NCI-H1436 treated with DMSO at 0.1 percent for 48 hours (cell line): ENCODE data around the gene BAIAP2.

Source experiments
- DNase-seq: peaks from one replicate; lab custom pipeline; 2025; lab: John Stamatoyannopoulos, UW

Gene BAIAP2

DNA sequence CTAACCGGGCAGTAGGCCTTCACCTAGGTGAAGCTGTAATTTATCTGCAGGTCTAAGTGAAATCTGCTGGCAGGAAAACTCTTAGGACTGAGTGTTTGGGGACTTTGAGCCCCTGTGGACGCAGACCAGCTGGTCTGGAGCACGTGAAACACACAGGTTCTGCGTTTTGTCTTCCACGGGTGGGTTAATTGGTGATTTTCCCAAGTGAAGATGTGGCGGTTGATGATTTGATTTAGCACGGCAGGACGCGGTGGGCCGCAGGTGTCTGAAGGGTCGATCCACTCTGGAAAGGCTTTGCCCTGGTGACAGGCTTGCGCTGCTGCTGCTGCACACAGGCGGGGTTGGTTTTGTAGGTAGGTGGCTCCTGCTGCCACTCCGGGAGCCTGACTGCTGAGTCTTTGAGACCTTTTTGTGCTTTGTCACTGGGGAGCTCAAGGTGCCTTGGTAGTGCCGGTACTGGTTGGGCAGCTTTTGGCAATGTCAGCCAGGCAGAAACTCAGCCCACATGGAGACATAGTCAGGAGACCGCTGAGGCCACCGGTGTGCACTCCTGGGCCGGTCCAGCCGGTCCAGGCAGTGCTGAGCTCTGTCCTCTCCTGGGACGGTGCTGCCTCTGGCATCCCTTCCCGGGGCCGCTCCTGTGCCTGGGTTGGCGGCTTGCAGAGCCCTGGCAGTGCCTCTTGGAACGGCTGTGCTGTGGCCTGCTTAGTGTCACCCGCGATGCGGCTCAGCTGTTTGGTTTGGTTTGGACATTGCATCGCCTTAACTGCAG is 2.3 kb downstream of the BAIAP2 start:
- no peak for DNase-seq

DNA sequence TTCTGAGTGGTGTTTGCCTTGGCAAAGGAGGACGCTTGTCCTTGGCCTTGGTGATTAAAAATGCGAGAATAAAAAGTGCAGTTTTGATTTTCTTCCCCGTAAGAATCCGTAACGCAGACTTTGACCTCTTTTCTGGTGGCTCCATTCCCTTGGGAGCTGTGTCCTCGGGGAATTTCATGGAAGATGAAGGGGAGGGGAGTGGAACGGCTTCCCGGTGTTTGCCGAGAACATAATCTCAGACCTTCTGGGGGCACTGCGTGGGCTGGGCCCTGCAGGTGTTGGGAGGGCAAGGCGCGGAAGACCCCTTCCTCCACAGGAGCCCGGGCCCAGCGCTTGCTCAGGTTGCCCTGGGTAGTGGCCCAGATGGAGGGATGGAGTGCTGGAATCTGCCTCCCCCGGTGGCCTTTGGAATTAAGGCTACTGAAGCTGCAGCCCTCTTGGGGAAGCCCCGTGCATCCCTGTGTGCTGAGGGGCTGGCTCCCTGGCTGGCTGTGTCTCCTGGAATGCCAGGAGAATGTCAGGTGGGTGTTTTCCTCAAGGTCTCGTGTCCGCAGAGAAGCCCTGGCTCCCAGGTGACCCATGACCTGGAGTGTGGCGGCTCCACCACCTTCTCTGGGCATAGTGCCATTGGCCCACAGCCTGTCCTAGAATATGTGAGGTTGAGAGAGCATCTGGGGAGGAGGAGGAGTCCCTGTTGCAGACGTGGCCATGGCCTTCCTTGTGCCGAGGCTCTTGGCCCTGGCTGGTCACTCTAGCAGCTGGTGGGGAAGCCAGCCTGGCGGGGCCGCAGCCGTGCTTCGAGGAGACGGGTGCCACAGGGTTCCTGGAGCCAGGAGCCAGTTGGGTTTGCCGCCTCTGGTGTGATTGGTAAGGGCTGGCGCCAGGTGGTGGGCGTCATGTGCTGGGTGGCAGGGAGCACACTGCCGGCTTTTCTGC is 3.1 kb downstream of the BAIAP2 start:
- no peak for DNase-seq

DNA sequence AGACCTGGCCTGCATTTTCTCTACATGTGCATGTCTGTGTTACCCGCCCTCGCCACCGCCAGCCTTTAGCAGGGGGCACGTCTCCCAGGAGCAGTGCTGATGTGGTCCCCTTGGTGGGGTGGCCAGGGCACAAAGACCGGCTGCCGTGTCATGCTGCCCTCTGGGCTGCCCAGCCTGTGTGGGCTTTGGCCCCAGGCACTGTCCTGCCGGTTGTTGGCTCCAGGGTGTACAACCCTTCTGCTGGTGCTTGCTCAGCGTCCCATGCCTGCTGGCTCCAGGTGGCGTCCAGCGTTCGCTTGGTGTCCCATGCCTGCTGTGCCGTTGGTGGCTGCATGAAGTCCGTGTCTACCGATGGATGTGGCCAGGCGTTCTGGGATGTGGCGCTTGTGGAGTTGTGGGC is 4.1 kb downstream of the BAIAP2 start:
- no peak for DNase-seq

DNA sequence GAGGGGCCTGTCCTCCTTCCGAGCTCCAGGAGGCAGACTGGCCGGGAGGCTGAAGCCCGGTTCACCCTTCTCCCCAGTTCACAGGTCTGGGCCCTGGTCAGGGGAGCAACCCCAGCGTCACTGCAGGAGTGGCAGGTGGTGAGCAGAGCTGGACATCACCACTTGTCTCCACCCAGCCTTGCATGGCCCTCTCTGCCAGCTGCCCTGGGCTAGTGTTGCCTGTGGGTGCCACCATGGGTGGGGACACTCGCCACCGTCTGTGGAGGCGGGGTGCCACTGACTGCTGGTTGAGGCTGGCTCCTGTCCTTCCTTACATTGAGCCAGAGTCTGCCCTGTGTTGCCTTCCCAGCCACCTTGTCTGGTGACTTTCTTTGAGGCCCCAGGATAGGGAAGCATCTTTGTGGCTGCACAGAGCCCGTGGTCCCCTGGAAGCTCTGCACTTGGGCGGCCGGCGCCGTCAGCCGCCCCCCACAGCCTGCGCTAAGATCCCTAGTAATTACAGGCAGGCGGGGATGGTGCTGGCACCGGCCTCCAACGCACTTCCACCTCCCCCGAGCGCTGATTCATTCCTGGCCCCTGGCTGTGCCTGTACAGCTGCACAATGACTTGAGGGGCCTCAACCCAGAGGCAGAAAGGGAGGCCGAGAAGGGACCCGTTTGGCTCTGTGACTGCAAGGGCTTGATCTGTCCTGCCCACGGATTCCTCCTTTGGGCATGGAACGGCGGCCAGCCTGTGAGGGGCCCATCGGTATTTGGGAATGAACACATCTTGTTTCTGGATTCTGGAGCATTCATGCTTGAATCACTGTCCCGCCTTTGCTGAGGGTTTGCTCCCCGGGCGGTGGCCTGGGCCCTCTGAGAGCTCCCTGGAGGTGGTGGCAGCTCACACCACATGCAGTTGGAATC is 5.2 kb downstream of the BAIAP2 start:
- DNase-seq = no peak

DNA sequence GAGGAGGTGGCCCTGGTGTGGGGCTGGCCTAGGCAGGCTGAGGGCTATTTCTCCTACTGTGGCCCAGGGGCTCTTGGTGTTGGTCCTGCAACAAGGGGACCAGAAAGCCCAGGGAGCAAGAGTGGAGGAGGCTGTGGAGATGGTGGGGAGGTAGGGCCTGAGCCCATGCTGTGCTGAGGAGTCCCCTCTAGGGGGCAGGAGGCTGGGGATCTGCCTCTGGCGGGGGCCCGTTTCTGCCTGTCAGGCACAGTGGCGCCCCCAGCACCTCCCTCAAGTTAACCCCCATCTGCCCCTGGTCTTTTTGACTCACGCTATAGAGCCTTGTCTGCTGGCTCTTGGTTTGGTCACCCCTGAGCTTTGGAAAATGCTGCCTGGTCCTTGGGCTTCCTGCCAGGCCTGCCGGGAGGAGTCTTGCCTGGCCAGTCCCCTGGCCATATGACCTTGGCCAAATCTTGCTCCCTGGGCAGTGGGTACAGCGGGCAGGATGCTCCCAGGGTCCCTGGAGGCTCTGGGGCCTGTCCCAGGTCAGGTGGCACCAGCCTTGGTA is 5.9 kb downstream of the BAIAP2 start:
- no peak for DNase-seq

DNA sequence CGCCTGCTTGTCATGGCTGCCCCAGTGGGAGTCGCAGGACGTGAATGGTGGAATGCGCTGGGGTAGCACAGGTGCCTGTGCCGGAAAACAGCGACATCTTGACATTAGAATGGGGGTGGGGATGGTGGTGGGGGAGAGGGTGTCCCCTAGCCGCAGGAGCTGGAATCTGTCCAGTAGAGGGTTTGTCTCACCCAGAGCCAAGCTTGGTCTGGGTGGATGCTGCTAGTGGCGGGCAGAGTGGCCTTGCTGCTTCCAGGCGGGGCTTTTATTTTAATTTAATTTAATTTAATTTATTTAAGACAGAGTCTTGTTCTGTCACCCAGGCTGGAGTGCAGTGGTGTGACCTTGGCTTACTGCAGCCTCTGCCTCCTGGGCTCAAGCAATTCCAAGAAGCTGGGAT is 7.7 kb downstream of the BAIAP2 start:
- no peak for DNase-seq

DNA sequence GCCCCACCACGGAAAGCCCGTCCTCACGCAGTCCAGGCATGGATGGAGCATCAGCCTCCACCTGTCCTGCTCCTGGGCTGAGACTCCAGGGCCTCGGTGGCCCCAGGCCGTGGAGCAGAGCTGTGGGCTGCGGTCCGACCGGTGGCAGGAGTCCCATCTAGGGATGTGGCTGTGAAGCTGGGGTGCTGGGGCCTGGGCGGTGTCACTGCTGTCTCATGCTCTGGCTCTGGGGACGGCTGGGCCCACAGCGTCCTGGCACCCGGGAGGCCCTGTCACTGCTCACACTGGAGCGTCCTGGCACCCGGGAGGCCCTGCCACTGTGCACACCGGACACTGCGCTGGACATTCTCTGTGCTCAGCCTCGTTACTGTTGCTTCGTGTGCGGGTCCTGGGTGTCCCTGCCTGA is 8.4 kb downstream of the BAIAP2 start:
- no peak for DNase-seq

DNA sequence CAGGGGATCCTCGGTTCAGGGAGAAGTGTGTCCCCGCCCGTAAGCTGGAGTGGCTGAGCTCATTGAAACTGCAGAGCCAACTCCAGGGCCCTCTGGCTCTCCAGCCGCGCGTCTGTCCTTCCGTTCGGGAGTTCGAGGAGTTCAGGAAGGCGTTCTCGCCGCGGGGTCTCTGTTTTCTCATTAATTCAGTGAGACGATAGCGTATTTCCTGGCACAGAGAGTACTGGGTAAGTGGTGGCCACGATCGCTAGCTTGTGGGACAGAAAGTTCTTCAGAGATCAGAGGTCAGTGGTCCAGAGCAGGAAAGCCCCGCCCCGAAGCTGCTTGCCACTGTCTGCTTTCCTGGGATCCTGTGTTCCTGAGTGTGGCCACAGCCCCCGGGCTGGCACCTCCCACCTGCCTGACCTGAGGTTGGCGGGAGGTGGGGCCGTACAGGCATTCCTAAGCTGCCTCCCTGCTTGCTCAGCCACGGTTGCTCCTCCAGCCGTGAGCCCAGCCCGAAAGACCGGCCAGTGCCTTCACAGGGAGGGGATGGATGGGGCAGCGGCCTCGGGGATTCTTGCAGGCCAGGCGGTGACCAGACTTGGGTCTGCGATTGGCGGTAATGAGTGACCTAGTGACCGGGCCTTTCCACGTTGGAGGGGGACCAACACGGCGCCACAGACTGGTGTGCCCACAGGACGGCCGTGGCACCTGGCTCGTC is 8.9 kb downstream of the BAIAP2 start:
- no peak for DNase-seq

DNA sequence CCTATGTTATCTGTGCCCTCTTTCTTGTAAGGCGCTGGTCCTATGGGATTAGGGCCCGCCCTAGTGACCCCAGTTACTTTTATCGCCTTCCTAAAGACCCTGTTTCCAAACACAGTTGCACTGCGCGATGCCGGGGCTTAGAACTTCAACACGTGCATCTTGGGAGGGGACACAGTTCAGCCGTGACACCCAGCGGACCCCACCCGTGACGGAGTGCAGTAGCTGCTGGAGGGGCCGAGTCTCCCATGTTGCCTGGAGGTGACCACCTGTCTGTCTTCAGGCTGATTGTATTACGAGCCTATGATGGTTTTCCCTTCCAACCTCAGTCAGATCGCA is 9.4 kb downstream of the BAIAP2 start:
- DNase-seq = no peak

DNA sequence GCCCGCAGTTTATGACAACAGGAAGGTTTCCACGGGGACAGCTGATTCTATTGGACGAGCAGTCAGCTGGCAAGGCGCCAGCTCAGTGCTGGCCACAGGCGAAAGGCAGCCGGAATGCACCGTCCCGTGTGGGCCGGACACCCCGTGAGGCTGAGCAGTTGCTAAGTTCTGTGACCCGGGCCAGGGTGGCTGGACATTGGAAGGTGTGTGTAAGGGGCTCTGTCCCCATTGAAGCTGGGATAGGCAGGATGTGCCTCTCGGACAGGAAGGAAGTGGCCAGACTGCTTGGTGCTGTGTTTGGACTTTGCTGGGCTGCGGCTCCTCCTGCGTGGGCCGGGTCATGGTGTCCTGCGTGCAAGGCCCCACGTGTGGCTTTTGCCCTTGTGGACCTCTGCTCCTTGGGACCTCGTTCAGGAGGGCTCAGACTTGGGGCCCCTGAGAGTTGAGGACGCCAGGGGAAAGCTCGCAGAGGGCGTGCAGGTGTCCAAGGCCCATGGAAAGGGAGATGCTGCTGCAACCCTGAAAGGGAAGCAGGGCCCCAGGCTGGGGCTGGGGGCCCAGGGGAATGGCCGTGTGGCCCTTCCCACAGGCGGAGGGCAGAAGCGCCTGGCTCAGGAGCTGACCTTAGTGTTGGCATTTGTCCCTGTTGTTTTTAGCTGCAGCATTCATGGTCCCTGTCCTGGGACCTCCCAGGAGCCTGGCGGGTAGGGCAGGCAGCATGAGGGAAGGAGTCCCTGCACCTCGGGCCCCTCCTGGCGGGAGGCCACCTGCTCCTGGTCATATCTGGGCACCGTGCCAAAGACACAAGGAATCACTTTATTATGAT is 10.0 kb downstream of the BAIAP2 start:
- DNase-seq = no peak

DNA sequence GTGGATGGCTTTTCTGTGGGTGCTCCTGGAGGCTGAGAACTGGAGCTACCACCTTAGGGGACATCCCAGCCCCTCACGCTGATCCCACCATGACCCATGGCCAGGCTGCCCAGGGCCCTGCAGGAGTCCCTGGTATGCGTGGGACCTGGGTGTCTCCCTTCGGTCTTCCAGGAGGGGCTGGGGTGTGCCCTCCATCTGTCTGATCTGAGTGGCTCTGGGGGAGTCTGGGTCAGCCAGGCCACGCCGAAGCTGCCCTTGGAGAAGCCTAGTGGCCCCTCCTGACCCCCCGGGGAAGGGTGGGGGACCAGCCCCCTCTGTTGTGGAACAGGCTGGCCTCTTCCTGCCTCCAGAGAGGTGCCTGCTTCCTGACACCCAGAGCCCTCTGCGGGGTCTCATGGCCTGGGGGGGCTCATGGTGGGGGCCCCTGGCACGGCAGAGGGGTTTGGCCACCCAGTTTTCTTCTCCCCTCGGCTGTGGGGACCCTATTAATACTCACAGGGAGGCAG is 10.7 kb downstream of the BAIAP2 start:
- DNase-seq = no peak

DNA sequence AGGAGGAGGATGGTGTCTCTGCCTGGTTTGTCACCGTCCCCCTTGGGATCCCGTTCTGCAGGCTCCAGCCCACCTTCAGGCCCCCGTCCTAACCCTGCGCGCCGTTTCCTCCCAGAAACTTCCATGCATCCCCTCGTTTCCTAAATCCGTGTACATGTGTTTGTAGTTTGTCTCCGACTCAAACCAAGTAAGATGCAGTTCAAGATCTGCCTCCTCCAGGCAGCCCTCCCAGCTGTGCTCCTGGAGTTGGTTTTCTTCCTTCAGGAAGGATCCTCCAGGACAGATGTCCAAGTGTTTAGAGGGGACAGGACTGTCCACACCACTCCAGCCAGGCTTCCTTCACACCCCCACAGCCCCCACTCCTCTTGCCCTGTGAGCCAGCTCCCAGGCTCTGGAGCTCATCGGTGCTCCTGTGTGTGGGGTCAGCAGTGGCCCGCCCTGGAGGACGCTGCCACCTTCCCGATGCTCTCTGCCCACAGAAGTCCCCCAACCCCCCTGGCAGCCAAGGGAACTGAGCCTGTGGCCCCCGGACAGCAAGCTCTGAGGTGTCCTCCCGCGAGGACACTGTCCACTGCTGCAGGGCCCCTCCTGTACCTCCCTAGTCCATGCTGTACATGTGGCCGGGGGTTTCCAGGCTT is 11.3 kb downstream of the BAIAP2 start:
- DNase-seq = no peak

DNA sequence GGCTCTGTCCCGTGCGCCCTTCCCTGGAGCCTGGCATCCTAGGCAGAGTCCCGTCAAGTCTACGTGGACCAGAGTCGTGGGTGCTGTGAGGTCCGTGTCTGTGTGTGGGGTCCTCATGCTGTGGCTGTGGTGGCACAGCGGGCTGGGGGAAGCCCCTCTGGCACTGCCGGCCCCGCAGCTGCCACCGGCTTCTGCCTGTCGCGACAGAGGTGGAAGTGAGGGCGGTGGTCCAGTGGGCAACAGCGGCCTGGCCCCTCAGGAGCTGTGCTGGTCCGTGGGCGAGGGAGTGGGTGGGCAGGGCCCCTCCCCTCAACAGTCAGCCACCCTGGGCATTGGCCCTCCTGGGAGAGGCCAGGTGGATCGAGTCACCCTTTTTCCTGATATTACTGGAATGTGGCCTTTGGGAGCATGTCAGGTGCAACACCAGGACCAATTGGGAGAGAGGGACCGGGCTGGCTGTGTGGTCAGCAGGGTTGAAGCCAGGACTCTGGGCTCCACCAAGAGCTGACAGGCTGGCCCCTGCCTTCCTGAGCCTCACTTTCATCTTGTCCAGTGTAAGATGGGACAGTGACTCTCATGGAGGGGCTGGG is 11.9 kb downstream of the BAIAP2 start:
- DNase-seq = no peak

DNA sequence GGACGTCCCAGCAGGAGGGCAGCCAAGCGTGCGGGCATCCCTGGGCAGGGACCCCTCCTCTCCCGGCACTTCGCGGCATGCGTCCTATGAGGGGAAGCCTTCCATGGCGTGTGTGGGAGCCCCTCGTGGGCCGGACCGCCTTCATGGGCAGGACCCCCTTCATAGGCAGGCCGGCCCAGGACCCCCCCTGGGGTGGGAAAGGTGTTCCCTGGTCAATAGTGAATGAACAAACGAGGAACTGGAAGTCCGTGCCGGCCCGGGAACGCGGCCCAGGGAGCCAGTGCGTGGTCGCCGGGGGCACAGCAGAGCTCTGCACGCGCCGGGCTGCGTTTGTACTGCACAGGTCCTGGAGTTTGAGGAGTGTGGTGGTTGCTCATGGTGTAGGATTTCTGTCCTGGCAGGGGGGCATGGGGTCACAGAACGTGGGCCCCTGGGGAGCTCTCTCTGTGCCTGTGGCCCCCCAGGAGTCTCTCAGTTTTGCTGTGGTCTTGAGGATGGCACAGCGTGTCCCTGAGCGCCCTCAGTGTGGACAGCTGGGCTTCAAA is 13.9 kb downstream of the BAIAP2 start:
- no peak for DNase-seq

DNA sequence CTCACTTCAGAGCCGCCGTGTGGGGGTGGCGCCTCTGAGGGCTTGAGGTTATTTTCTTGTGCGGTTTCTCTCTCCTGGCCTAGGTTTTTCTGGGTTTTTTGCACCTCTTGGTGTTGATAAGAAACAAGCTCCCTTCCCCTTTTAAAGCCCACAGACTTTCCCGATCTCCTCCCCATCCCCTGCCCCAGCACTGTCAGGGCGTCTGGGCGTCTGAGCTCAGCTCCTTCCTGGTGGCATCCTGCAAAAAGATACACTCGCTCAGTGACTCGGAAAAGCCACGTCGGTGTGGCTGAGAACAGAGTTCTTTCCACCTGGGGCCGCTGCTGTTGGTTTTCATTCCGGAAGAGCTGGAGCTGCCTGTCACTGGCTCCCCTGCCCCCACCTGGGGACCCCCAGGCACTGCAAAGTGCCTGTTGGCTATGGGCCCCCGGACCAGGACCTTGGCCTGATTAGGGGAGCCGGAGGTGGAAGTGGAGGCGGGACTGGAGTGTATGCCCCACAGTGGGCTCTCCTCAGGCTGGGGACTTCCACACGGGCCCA is 14.5 kb downstream of the BAIAP2 start:
- DNase-seq = no peak

DNA sequence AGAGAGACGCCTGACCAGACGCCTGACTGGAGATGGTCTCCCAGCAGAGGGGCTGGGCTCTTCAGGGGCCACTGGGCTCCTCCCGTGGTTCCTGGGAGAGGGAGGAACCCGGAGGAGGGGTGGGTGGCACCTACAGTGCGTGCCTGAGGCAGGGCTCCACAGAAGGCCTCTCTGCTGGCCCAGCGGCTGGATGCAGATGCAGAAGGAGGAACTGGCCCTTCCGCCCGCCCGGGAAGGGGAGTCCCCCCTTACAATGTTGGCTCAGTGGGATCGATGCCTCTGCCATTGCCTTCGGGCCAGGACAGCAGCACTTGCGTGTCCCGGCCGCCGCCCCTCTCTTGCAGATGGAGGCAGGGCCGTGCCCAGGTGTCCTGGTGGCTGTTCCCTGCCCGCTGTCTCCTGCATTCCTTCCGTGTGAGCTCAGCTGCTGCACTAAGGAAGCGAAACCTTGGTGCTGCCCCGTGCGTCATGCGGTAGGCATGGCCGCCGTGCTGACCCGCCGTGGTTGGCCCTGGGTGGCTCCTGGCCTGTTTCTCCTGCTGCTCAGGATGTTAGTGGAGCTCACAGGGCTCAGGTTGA is 15.1 kb downstream of the BAIAP2 start:
- no peak for DNase-seq

DNA sequence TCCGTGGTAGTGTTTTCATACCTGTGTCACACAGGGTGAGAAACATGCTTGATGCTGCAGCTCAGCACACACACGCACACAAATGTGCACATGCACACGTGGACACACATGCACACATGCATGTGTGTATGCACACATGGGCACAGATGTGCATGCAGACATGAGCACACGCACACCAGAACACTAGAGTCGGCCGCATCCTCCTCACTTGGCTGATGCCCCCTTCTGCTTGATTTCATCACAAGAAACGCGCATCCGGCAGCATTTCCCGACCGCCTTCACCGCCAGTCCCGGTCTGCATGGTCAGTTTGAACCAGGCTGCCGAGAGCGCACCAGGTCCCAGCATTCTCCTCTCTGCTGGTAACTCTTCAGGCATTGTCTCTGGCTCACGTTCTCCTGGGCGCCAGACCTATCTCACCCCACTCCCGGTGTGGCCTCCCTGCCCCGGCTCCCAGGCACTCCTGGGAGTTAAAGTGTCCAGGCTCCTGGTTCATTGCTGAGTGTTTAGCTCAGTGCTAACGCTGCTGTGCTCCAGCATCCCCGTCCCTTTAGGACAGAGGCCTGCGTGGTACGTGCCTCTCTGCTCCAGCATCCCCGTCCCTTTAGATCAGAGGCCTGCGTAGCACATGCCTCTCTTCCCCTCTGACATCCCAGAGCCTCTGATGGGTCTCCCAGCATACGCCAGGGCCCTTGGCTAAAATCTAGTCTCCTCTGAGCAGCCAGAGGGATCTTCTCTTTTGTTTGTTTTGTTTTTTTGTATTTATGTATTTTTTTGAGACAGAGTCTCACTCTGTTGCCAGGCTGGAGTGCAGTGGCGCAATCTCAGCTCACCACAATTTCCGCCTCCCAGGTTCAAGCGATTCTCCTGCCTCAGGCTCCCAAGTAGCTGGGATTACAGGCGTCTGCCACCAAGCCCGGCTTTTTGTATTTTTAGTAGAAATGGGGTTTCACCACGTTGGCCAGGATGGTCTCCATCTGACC is 16.0 kb downstream of the BAIAP2 start:
- DNase-seq = no peak
